SK-N-SH (cell line): ENCODE data around the gene APOBEC3H. TPM values are rescaled to one million over a fixed set of nuclear protein-coding genes. Genes with fewer than 3 reads are reported as not detected.
"Not testable (repeated sequence)": the region's sequence is repeated elsewhere in the genome, so short reads cannot be mapped to it uniquely, and the experiment has no call there.

ENCODE experiments used
- CTCF ChIA-PET: fragments of 300-600, 350-600 bp; formaldehyde crosslinking; extraction: SDS; loops from one replicate; lab custom pipeline; 2021; lab: Yijun Ruan, JAX
- POLR2A ChIA-PET: fragments of 350-600 bp; sonication (Branson Sonifier 250); formaldehyde crosslinking; extraction: SDS; loops from one replicate; lab custom pipeline; 2020; ENCODE audit warnings: antibody characterized with exemption, inconsistent platforms; lab: Yijun Ruan, JAX
- DNase-seq: peaks from one replicate; pipeline ENCODE4 v3.0.0; 2012
- H2AFZ ChIP-seq: fragments of 200-600 bp; sonication (generic); 2 replicates; pipeline ENCODE4 v1.8.1; 2016; ENCODE audit warnings: antibody characterized with exemption, mild to moderate bottlenecking, low read depth
- H3F3A ChIP-seq: fragments of 200-600 bp; sonication (generic); replicated peaks from 2 replicates; pipeline ENCODE3; 2016; ENCODE audit warnings: antibody characterized with exemption, mild to moderate bottlenecking; ENCODE audit not compliant: insufficient read depth
- H3K27ac ChIP-seq, 2 experiments: fragments of 200-500 bp in 1 of 2; fragments of 200-600 bp in 1 of 2; sonication (Bioruptor generic) in 1 of 2; sonication (generic), shearing (Covaris generic) in 1 of 2; 2 replicates each; pipeline versions ENCODE4 v1.5.1 to v1.6.1; 2014 to 2016; ENCODE audit warnings: low read depth in 2 of 2, inconsistent platforms in 1 of 2, low read length in 1 of 2, mild to moderate bottlenecking in 1 of 2, mixed read lengths in 1 of 2
- H3K27me3 ChIP-seq: fragments of 200-600 bp; sonication (generic), shearing (Covaris generic); 2 replicates; pipeline ENCODE4 v1.6.1; 2016; ENCODE audit warnings: mixed run types; ENCODE audit not compliant: insufficient read depth
- H3K36me3 ChIP-seq, 2 experiments: fragments of 200-500 bp in 1 of 2; fragments of 200-600 bp in 1 of 2; sonication (Bioruptor generic) in 1 of 2; sonication (generic) in 1 of 2; replicated peaks in 1 of 2; 2 replicates each; pipeline versions ENCODE3 to v1.5.1; 2014 to 2016; ENCODE audit warnings: low read length in 1 of 2, mild to moderate bottlenecking in 1 of 2; ENCODE audit not compliant: insufficient read depth in 2 of 2, control insufficient read depth in 1 of 2
- H3K4me1 ChIP-seq, 2 experiments: fragments of 200-500 bp in 1 of 2; fragments of 200-600 bp in 1 of 2; sonication (Bioruptor generic) in 1 of 2; sonication (generic), shearing (Covaris generic) in 1 of 2; 2 replicates each; pipeline versions ENCODE4 v1.5.1 to v1.6.1; 2014 to 2016; ENCODE audit warnings: low read depth in 1 of 2, low read length in 1 of 2, mixed run types in 1 of 2; ENCODE audit not compliant: insufficient read depth in 2 of 2, control insufficient read depth in 1 of 2
- H3K4me2 ChIP-seq: fragments of 200-600 bp; sonication (generic), shearing (Covaris generic); 2 replicates; pipeline ENCODE4 v1.6.1; 2017; ENCODE audit warnings: mixed run types
- H3K4me3 ChIP-seq, 2 experiments: fragments of 200-500 bp in 1 of 2; fragments of 200-600 bp in 1 of 2; sonication (Bioruptor generic) in 1 of 2; sonication (generic), shearing (Covaris generic) in 1 of 2; 2 replicates each; pipeline versions ENCODE4 v1.5.1 to v1.8.1; 2014 to 2016; ENCODE audit warnings: low read depth in 2 of 2, inconsistent platforms in 1 of 2, low read length in 1 of 2, mild to moderate bottlenecking in 1 of 2, mixed read lengths in 1 of 2, moderate library complexity in 1 of 2
- H3K79me2 ChIP-seq: fragments of 200-600 bp; sonication (generic); 2 replicates; pipeline ENCODE4 v1.8.1; 2017; ENCODE audit warnings: mild to moderate bottlenecking; ENCODE audit not compliant: insufficient read depth
- H3K9ac ChIP-seq: fragments of 200-600 bp; sonication (generic); 2 replicates; pipeline ENCODE4 v1.6.1; 2017; ENCODE audit warnings: mixed run types
- H3K9me2 ChIP-seq: fragments of 200-600 bp; sonication (generic); 2 replicates; pipeline ENCODE4 v1.6.1; 2017; ENCODE audit warnings: mixed run types
- H3K9me3 ChIP-seq: fragments of 200-600 bp; sonication (generic); 2 replicates; pipeline ENCODE4 v1.6.1; 2017; ENCODE audit warnings: mixed run types, mild to moderate bottlenecking, moderate library complexity
- H4K20me1 ChIP-seq: fragments of 200-600 bp; sonication (generic); 2 replicates; pipeline ENCODE4 v1.6.1; 2017; ENCODE audit warnings: mild to moderate bottlenecking, mixed run types; ENCODE audit not compliant: insufficient read depth
- FOXM1 ChIP-seq: IDR thresholded peaks from 2 replicates; pipeline ENCODE4 v1.4.0; 2012; ENCODE audit warnings: low read depth, mild to moderate bottlenecking
- RXRA ChIP-seq: IDR thresholded peaks from 2 replicates; pipeline ENCODE4 v1.4.0; 2012; ENCODE audit warnings: low read depth, mild to moderate bottlenecking, borderline replicate concordance
- YY1 ChIP-seq: IDR thresholded peaks from 2 replicates; pipeline ENCODE4 v1.4.0; 2012; ENCODE audit warnings: low read depth, mild to moderate bottlenecking
- WGBS: methylation state at CpG from one replicate; pipeline ENCODE4 v1.1.6; 2017; ENCODE audit warnings: low lambda C conversion rate; 5-methylcytosine and 5-hydroxymethylcytosine counted together
- polyA plus RNA-seq, 3 experiments: library from polyadenylated mRNA; depleted of rRNA; stranded (reverse); fragments of >200 nt; gene quantifications; 2 replicates each; pipeline ENCODE4 v1.2.3, GENCODE V29; 2012
- TF ChIP-seq, protein P1 (sequence below): fragments of 150-350 bp; IDR thresholded peaks from 2 replicates; pipeline ENCODE4 v1.6.1; 2017; ENCODE audit warnings: antibody characterized with exemption, low read length, low read depth, borderline replicate concordance
- TF ChIP-seq, protein P2 (sequence below): IDR thresholded peaks from 2 replicates; pipeline ENCODE4 v1.4.0; 2012; ENCODE audit warnings: low read depth

APOBEC3H gene
- 0.18 and 0.49 TPM in 2 replicates for polyA plus RNA-seq (2012; rRNA removed)
- 0.18 and 0.33 TPM in 2 replicates for polyA plus RNA-seq (2012; cell fraction: cytosol; rRNA removed)
- 0.54 and 0.77 TPM in 2 replicates for polyA plus RNA-seq (2012; cell fraction: nucleus; rRNA removed)

DNA sequence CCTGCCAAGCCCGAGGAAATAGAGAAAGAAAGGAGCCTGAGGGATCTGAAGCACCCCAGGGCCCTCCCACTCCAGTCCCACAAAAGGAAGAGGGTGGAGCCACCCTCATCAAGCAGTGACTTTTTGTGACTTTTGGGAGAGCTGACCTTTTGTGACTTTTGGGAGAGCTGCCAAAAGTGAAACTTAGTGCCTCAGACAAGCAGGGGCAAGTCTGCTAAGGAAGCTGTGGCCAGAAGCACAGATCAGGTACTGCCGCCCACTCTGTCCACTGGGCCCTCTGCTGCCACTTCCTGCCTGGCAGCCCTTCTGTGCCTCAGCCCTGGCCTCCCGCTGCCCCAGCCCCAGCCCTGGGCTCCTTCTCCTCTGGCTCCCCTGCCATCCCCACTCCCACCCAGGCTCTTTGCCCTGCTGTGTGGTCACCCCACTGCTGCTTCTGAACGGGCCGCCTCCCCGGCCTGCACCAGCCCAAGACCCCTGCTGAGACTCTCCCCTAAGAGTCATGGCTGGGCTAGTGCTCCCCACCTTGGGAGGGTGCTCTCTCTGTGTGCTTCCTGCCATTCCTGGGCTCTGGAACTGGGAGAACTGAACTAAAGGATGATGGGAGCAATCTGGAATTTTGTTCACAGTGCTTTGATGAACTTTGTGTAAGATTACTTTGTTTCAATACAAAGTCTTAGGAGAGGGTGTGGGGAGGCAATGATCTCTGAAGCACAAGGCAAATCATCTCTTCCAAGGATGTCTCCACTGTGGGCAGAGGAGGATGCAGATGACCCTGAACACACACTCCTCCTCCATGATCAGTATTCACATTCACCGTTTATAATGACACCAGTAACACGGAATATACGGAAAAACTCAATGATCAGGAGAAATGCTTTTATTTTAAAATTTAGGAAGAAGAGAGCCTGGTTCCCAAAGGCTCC is at the start of gene APOBEC3H:
Gene APOBEC3H, plus strand, starts transcription at position 147 of the 923 bp plus-strand sequence. CDS start 3,035 bp downstream, outside the sequence.
- H3K79me2 ChIP-seq: no peaks in the 10 kb centered on the region
- no peaks in the 10 kb centered on the region for H4K20me1 ChIP-seq
- H3K27ac ChIP-seq: no peak within 1 kb of the TSS
- 92% methylated on average over 3 of the region's 9 CpGs for WGBS
- DNase-seq: no peak
- no peak within 1 kb of the TSS for H3K4me3 ChIP-seq
- no peaks in the 10 kb centered on the region for H3K9me2 ChIP-seq
- H3K36me3 ChIP-seq: no peaks in the 10 kb centered on the region
- H3K9me3 ChIP-seq: no peaks in the 10 kb centered on the region
- H3K4me1 ChIP-seq: no peaks in the 10 kb centered on the region; a peak in 1 of 4 replicates
- TF ChIP-seq, protein P1, sequence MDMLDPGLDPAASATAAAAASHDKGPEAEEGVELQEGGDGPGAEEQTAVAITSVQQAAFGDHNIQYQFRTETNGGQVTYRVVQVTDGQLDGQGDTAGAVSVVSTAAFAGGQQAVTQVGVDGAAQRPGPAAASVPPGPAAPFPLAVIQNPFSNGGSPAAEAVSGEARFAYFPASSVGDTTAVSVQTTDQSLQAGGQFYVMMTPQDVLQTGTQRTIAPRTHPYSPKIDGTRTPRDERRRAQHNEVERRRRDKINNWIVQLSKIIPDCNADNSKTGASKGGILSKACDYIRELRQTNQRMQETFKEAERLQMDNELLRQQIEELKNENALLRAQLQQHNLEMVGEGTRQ: no peak
- TF ChIP-seq, protein P2, sequence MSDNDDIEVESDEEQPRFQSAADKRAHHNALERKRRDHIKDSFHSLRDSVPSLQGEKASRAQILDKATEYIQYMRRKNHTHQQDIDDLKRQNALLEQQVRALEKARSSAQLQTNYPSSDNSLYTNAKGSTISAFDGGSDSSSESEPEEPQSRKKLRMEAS: no peak
- no peak for TF ChIP-seq RXRA
- no peak for TF ChIP-seq FOXM1
- TF ChIP-seq YY1: no peak
- peak within 1 kb of the TSS; percentile 35; the same call in 1 of the 2 replicates for H2AFZ ChIP-seq
- no peak within 1 kb of the TSS for H3K9ac ChIP-seq
- H3F3A ChIP-seq: no peaks in the 10 kb centered on the region
- CTCF ChIA-PET: no interaction called here
- H3K27me3 ChIP-seq: no peaks in the 10 kb centered on the region
- H3K4me2 ChIP-seq: no peak within 1 kb of the TSS
- POLR2A ChIA-PET: no interaction called here

DNA sequence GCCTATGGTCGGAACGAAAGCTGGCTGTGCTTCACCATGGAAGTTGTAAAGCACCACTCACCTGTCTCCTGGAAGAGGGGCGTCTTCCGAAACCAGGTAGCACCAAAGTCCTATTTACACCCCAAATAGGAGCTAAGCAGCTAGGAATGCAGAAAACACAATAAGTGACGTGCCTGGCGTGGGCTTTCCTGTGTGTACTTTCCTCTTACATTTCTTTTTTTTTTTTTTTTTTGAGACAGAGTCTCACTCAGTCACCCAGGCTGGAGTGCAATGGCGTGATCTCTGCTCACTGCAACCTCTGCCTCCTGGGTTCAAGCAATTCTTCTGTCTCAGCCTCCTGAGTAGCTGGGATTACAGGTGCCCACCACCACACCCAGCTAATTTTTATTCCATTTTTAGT is 47.6 kb upstream of the APOBEC3H start:
- H3K9me2 ChIP-seq, H2AFZ ChIP-seq, POLR2A ChIA-PET, H3K9ac ChIP-seq, H3K4me3 ChIP-seq, H3K79me2 ChIP-seq, H3K4me1 ChIP-seq, H3K27me3 ChIP-seq, H3F3A ChIP-seq, H3K9me3 ChIP-seq, H3K4me2 ChIP-seq, H4K20me1 ChIP-seq, DNase-seq, H3K27ac ChIP-seq, H3K36me3 ChIP-seq: not testable (repeated sequence)
- 94% methylated on average over 7 of the region's 7 CpGs for WGBS
- CTCF ChIA-PET: interaction anchor here (1.8 kb wide), 1 partner anchor 122 kb away, joined by 4 read pairs; no protein-coding TSS in a partner anchor

DNA sequence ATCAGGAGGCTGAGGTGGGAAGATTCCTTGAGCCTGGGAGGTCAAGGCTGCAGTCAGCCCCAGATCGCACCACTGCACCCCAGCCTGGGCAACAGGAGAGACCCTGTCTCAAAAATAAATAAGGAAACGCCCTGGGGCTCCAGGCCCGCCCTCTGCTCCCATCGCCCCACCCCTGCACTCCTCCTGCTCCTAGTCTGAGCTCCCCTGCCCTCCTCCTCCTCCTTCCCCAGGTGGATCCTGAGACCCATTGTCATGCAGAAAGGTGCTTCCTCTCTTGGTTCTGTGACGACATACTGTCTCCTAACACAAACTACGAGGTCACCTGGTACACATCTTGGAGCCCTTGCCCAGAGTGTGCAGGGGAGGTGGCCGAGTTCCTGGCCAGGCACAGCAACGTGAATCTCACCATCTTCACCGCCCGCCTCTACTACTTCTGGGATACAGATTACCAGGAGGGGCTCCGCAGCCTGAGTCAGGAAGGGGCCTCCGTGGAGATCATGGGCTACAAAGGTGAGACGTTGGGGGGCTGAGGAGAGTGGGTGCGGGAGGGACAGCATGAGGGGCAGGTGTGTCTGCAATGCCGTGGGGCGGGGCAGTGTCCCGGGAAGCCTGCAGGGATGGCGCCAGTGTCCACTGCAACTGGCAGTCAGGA is 45.1 kb upstream of the APOBEC3H start:
- H3K79me2 ChIP-seq, H3K27ac ChIP-seq, DNase-seq, H3K36me3 ChIP-seq, CTCF ChIA-PET, H3K9me2 ChIP-seq, H3K9ac ChIP-seq, H2AFZ ChIP-seq, POLR2A ChIA-PET, H3K4me2 ChIP-seq, H3K27me3 ChIP-seq, H3K4me1 ChIP-seq, H3K9me3 ChIP-seq, H4K20me1 ChIP-seq, H3K4me3 ChIP-seq, H3F3A ChIP-seq: not testable (repeated sequence)
- 100% methylated on average over 5 of the region's 18 CpGs for WGBS
